ENCODE data around the gene PRPF38A. TPM values are rescaled to one million over a fixed set of nuclear protein-coding genes. Genes with fewer than 3 reads are reported as not detected.
A peak's percentile ranks its signal among the peaks of the same experiment; 100 is the strongest.

Gene PRPF38A
- 20.4 and 24.3 TPM in 2 replicates for polyA plus RNA-seq (2012; rRNA removed)
- polyA plus RNA-seq (2012; cell fraction: cytosol; rRNA removed), result 13.8 and 16.8 TPM in 2 replicates
- polyA plus RNA-seq (2012; cell fraction: nucleus; rRNA removed), result 45.4 and 52.8 TPM in 2 replicates

GRCh38 chr1:52404116-52404974 is at the start of gene PRPF38A, which contains the start of gene ORC1:
TSS of gene PRPF38A (plus strand) at chr1:52404602. CDS start at chr1:52404750, 148 bp downstream.
TSS of gene ORC1 (minus strand) at chr1:52404423. CDS start at chr1:52402223, 2,200 bp downstream.
- ChIA-PET CTCF (interaction anchor here (0.5 to 2.4 kb wide), 8 partner anchors 9 to 307 kb away, joined by 3 to 14 read pairs (median 4); no protein-coding TSS in a partner anchor), POLR2A (interaction anchor here (0.6 to 1.2 kb wide), 5 partner anchors 11 to 349 kb away, joined by 3 to 4 read pairs (median 3); partner anchors contain the start of gene TUT4)
- Histone ChIP-seq H3K4me2 (peak within 1 kb of the TSS; percentile 79), H3K9me2 (no peaks in the 10 kb centered on the region), H3K9me3 (no peaks in the 10 kb centered on the region), H3K4me3 (ENCODE audit: low read depth in 2 of 2, low read length in 1 of 2) (peak within 1 kb of the TSS; percentile 92 to 97), H3K36me3 (replicated peaks in 1 of 2; ENCODE audit: control insufficient read depth in 1 of 2, insufficient read depth in 2 of 2, low read length in 1 of 2) (peaks cover 27 to 28% of the 10 kb centered on the region in 2 experiments), H3F3A (replicated peaks; ENCODE audit: insufficient read depth) (no peaks in the 10 kb centered on the region), H3K79me2 (ENCODE audit: insufficient read depth) (peaks cover 55% of the 10 kb centered on the region), H3K27me3 (ENCODE audit: insufficient read depth) (no peaks in the 10 kb centered on the region), H3K27ac (ENCODE audit: low read depth in 2 of 2, low read length in 1 of 2) (peak within 1 kb of the TSS; percentile 92 to 95), H4K20me1 (ENCODE audit: insufficient read depth) (no peaks in the 10 kb centered on the region), H2AFZ (ENCODE audit: low read depth) (peak within 1 kb of the TSS; percentile 91), H3K9ac (peak within 1 kb of the TSS; percentile 92), H3K4me1 (ENCODE audit: control insufficient read depth in 1 of 2, insufficient read depth in 2 of 2, low read depth in 1 of 2, low read length in 1 of 2) (peaks cover 6 to 14% of the 10 kb centered on the region in 2 experiments; a peak in 2 of 4 replicates)
- DNase-seq, result peak; percentile 94
- WGBS (ENCODE audit: low lambda C conversion rate), result 2% methylated on average over 48 of the region's 57 CpGs
- no peak for TF ChIP-seq SMC3 (IDR thresholded peaks at IDR 0.05; ENCODE audit: low read depth, low read length)
- TF ChIP-seq MAX (IDR thresholded peaks at IDR 0.05; ENCODE audit: low read depth), result peak; percentile 81
- TF ChIP-seq GABPA (IDR thresholded peaks at IDR 0.05; ENCODE audit: low read depth), result peak; percentile 92
- no peak for TF ChIP-seq PBX3 (IDR thresholded peaks at IDR 0.05)
- TF ChIP-seq NRF1 (IDR thresholded peaks at IDR 0.05; ENCODE audit: low read depth, low read length), result no peak
- no peak for TF ChIP-seq FOXJ3 (CRISPR knock-in tag; IDR thresholded peaks at IDR 0.05)
- no peak for TF ChIP-seq RXRA (IDR thresholded peaks at IDR 0.05; ENCODE audit: borderline replicate concordance, low read depth)
- TF ChIP-seq MXI1 (IDR thresholded peaks at IDR 0.05; ENCODE audit: low read depth, low read length), result peak; percentile 97
- TF ChIP-seq YY1 (IDR thresholded peaks at IDR 0.05; ENCODE audit: low read depth), result peak; percentile 95
- TF ChIP-seq IRF3 (IDR thresholded peaks at IDR 0.05; ENCODE audit: low read depth, low read length), result no peak
- TF ChIP-seq ZBTB33 (IDR thresholded peaks at IDR 0.05; ENCODE audit: borderline replicate concordance, low read depth), result no peak
- TF ChIP-seq JUND (IDR thresholded peaks at IDR 0.05), result no peak
- no peak for TF ChIP-seq FOSL2 (IDR thresholded peaks at IDR 0.05; ENCODE audit: borderline replicate concordance, low read depth)
- TF ChIP-seq TEAD4 (IDR thresholded peaks at IDR 0.05; ENCODE audit: borderline replicate concordance, insufficient read depth), result no peak
- peak; percentile 65; the same call in 1 of the 2 replicates for TF ChIP-seq RFX5 (IDR thresholded peaks at IDR 0.05; ENCODE audit: low read length)
- no peak for TF ChIP-seq RCOR1 (IDR thresholded peaks at IDR 0.05; ENCODE audit: low read length)
- TF ChIP-seq POLR2AphosphoS5 (IDR thresholded peaks at IDR 0.05; ENCODE audit: low read depth, low read length), result peak; percentile 98
- peak; percentile 57 for TF ChIP-seq CTCF (IDR thresholded peaks at IDR 0.05)
- TF ChIP-seq RAD21 (IDR thresholded peaks at IDR 0.05; ENCODE audit: low read length), result no peak
- no peak for TF ChIP-seq CHD2 (IDR thresholded peaks at IDR 0.05; ENCODE audit: low read length, partially characterized antibody)
- no peak for TF ChIP-seq FOXM1 (IDR thresholded peaks at IDR 0.05; ENCODE audit: low read depth)
- TF ChIP-seq MEF2A (IDR thresholded peaks at IDR 0.05; ENCODE audit: borderline replicate concordance, low read depth), result no peak
- TF ChIP-seq SIN3A (IDR thresholded peaks at IDR 0.05; ENCODE audit: borderline replicate concordance, low read depth, low read length), result peak; percentile 88; the same call in 1 of the 2 replicates
- no peak for TF ChIP-seq NFIC (IDR thresholded peaks at IDR 0.05; ENCODE audit: borderline replicate concordance)
- no peak for TF ChIP-seq EZH2phosphoT487 (IDR thresholded peaks at IDR 0.05; ENCODE audit: borderline replicate concordance, low read depth)
- TF ChIP-seq TCF12 (IDR thresholded peaks at IDR 0.05), result no peak

All from SK-N-SH (cell line).